HUDEP-2 (cell line): Measurements from ENCODE around the gene CELSR2.
A peak's percentile ranks its signal among the peaks of the same experiment; 100 is the strongest.
"Not testable (repeated sequence)": the region's sequence is repeated elsewhere in the genome, so short reads cannot be mapped to it uniquely, and the experiment has no call there.

Experiments
- DNase-seq, 76 experiments: peaks; one replicate each; lab custom pipeline; 2025; ENCODE audit not compliant: unreplicated experiment in 76 of 76; lab: John Stamatoyannopoulos, UW

The CELSR2 gene

GRCh38 chr1:109273570-109274288 lies 24.4 kb downstream of the CELSR2 start:
- no peak for DNase-seq

GRCh38 chr1:109274533-109275476 lies 25.5 kb downstream of the CELSR2 start:
- DNase-seq, result no peak

- no peak for DNase-seq
Measured at GRCh38 chr1:109275706-109276345, 26.5 kb downstream of the CELSR2 start.

DNA sequence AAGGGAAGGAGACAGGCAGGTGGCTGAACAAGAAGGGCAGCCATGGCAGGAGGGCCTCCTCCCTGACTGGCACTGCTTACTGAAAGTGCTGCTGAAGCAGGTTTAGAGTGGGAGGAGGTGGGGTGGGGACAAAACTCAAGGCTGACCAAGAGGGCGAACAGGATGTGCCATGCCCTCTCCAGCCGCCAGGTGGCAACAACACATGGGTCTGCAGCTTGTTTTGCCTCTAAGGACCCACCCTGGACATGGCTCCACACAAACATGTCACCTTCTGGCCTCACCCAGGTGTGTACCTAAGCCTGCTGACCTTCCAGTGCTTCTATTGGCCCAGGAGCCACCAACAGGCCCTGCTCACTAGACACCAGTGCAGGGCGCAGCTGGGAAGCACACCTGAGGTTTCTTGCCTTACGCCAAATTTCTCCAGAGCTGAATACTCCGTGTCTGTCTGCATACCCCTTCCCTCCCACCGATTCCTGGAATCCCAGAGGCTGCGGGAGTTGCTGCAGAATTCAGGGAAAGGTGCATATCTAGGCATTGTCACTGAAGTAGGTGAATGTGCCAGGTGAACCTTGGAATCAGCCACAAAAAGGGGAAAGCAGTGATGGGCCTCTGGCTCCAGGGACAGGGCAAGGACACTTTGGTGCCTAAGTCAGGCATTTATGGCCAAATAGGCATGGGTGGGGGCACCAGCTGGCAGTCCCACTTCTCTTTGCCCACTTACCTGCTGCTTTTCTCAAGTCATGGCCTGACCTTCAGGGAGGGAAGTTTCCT lies 28.3 kb downstream of the CELSR2 start:
- DNase-seq, result peak in 74 of 76 experiments; percentile 9 to 88 (median 70)

GRCh38 chr1:109279615-109280278 lies 30.4 kb downstream of the CELSR2 start:
- peak in 7 of 76 experiments; percentile 10 to 42 (median 21) for DNase-seq

DNA sequence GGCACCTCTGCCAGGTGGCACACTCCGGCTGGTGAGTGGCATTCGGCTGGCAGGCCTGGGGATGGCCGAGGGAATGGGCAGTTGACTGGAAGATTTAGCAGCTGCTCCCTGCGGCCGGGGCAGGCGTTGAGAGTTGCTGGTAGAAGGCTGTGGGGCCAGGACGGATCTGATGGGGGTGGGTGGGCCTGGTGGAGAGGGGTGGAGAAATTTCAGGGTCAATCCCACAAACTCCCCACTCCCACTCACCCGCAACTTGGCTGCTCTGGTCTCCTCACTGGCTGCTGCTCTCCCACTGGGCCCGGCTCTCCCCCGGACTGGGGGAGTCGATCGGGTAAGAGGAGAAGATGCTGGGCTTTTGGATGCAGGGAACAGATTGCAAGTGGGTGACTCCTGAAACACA lies 31.5 kb downstream of the CELSR2 start:
- no peak for DNase-seq

DNA sequence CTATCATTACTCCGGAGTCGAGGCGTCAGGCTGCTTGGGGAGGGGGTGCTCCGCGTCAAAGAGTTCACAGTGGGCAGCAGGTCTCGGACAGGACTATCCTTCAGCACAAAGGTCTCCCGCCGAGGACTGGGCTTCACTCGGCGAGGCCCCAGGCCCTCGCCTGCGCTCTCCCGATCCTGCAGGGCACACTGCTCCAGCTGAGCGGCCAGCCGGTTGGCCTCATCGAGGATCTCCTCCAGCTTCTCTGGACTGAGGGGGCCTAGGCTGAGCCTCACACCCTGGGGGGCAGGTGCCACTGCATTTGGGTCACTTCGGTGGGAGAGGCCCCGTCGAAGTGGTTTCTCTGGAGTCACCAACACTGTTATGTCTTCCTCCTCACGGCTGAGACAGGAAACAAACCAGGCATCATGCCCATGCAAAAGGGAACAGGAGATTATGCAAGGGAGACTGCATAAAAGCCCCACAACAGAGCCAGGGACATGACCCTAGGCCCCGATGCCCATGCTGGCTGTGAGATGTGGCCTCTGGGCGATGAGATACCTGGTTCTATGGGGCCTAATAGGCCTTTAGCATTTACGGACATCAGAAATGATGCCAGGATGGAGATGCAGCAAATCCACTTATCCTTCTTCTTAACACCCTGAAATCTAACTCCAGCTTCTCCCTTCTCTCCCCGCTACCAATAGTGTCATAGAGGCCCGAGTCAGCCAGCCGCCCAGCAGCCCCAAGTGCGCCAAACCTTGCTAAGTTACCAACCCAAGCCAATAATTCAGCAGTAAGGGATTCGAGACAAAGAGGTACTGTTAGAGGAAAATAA lies 32.5 kb downstream of the CELSR2 start:
- DNase-seq, result no peak

DNA sequence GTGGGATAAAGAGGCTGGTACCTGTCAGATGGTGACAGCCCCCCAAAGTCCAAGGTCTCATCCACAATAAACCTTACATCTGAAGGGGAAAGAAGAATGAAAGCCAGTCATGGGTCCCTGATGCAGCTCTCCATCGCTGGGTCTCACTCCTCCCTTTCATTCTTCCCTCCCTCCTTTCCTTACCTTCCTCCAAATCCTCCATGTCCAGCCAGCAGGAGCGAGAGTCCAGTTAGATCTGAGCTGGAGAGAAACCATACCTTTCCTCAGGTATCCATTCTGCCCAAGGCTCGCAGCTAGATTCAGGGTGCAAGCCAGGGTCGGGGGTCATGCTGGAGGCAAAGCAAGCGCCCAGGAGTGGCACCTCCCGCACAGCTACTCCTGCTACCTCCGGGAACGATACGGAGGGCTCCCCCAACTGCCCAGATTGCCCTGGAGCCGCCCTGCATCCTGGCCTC lies 33.2 kb downstream of the CELSR2 start:
- no peak for DNase-seq

- DNase-seq, result peak in 75 of 76 experiments; percentile 45 to 94 (median 85)
Measured at GRCh38 chr1:109282952-109283747, 33.8 kb downstream of the CELSR2 start, which contains the start of gene PSRC1. TSS of gene PSRC1 (minus strand) at chr1:109283145.

DNA sequence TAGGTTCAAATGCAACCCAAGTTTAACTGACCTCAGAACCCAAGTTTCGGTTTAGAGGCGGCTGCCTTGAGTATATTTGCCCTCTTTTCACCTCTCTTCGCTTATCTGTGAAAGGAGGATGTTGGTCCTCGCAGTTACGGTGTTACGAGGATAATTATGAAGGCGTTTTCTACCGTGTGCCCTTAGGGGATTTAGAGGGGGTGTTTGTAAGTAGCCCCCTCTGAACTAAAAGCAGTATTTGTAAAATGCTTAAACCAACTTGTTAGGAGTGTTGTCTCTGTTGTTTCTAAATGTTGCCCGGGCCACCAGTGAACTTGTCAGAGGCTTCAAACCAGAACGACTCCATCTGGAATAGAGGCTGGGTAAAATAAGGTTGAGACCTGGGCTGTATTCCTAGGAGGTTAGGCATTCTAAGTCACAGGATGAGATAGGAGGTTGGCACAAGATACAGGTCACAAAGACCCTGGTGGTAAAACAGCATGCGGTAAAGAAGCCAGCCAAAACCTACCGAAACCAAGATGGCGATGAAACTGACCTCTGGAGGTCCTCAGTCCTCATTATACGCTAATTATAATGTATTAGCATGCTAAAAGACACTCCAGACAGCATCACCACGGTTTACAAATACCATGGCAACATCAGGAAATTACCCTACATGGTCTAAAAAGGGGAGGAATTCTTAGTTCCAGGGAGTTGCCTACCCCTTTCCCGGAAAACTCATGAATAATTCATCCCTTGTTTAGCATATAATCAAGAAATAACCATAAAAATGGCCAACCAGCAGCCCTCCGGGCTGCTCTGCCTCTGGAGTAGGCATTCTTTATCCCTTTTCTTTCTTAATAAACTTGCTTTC lies 34.6 kb downstream of the CELSR2 start:
- DNase-seq, result no peak

DNA sequence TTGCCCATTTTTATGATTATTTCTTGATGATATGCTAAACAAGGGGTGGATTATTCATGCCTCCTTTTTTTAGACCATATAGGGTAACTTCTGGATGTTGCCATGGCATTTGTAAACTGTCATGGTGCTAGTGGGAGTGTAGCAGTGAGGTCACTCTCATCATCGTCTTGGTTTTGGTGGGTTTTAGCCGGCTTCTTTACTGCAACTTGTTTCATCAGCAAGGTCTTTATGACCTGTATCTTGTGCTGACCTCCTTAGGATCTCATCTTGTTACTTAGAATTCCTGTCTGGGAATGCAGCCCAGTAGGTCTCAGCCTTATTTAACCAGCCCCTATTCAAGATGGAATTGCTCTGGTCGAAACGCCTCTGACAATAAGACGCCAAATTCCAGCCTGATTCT lies 37.4 kb downstream of the CELSR2 start:
- DNase-seq, result not testable (repeated sequence)

- DNase-seq, result no peak
Measured at GRCh38 chr1:109290137-109290536, 40.8 kb downstream of the CELSR2 start.

DNA sequence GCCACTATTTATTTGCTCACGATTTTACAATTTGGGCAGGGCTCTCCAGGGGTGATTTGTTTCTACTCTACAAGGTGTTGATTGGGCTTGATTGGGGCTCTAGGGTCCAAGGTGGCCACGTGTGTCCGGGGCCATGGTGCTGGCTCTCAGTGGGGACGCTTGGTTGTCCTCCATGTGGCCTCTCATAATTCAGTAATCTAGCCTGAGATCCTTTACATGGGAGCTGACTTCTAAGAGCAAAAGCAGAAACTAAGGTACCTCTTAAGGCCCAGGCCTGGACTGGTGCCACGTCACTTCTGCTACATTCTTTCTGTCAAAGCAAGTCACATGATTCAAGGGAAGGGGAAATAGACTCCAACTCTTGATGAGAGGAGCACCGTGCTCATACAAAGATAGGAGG lies 41.7 kb downstream of the CELSR2 start:
- DNase-seq, result peak in 4 of 76 experiments; percentile 5 to 21 (median 10)

DNA sequence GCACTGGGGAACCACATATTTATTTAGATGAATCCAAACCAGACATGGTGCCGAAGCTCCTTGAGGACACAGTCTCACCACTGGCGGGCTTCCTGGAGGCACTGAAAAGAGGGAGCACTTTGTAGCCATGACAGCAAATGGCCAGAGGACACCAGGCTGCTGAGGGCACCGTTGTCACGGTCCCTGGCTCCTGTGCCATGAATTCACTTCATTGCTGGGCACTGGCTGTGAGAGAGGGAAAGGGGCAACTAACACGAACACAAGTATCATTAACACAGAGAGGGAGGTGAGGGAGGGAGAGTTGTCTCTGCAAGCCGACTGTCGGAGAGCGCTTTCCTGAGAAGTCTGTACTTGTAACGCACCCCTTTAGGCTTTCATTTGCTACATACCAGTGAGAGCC lies 43.0 kb downstream of the CELSR2 start:
- DNase-seq, result no peak

GRCh38 chr1:109293026-109293425 lies 43.7 kb downstream of the CELSR2 start:
- no peak for DNase-seq

GRCh38 chr1:109294481-109294880 lies 45.1 kb downstream of the CELSR2 start:
- DNase-seq, result no peak

DNA sequence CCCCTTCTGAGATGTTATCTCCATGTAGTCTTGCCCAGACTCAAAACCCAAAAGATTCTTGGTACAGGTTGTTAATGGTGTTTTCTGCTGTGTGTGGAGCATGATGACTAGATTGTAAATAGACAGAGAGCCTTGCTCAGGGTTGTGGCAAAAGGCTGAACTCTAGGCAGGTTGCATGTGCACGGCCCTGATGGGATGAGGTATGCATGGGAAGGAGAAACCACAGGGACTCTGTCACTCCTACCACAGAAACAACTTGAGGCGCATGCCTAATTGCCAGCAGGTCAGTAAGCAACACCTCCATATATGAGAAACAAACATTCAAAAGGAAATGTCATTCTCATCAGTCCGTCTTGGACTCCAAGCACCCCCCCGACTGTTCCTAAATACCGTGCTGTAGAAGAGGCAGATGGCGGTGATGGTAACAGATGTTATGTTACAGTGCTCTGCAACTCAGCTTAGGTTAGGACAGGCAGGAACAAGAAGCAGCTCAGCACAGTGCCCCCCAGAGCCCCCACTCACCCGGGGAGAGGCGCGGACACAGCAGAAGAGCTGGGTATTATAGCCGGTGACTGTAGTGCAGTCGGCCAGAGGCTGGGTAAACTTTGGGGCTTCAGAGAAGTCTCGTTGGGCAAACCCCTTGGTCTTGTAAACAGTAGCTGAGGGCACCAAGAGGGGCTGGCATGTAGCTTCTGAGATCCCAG lies 46.5 kb downstream of the CELSR2 start:
- no peak for DNase-seq
